SK-N-SH (cell line): Measurements from ENCODE around the gene BCAS2. TPM values are rescaled to one million over a fixed set of nuclear protein-coding genes. Genes with fewer than 3 reads are reported as not detected.

Experiments used
- CTCF ChIA-PET: fragments of 300-600, 350-600 bp; formaldehyde crosslinking; extraction: SDS; loops from one replicate; lab custom pipeline; 2021; lab: Yijun Ruan, JAX
- POLR2A ChIA-PET: fragments of 350-600 bp; sonication (Branson Sonifier 250); formaldehyde crosslinking; extraction: SDS; loops from one replicate; lab custom pipeline; 2020; ENCODE audit warnings: antibody characterized with exemption, inconsistent platforms; lab: Yijun Ruan, JAX
- DNase-seq: peaks from one replicate; pipeline ENCODE4 v3.0.0; 2012
- H2AFZ ChIP-seq: fragments of 200-600 bp; sonication (generic); 2 replicates; pipeline ENCODE4 v1.8.1; 2016; ENCODE audit warnings: antibody characterized with exemption, mild to moderate bottlenecking, low read depth
- H3F3A ChIP-seq: fragments of 200-600 bp; sonication (generic); replicated peaks from 2 replicates; pipeline ENCODE3; 2016; ENCODE audit warnings: antibody characterized with exemption, mild to moderate bottlenecking; ENCODE audit not compliant: insufficient read depth
- H3K27ac ChIP-seq, 2 experiments: fragments of 200-500 bp in 1 of 2; fragments of 200-600 bp in 1 of 2; sonication (Bioruptor generic) in 1 of 2; sonication (generic), shearing (Covaris generic) in 1 of 2; 2 replicates each; pipeline versions ENCODE4 v1.5.1 to v1.6.1; 2014 to 2016; ENCODE audit warnings: low read depth in 2 of 2, inconsistent platforms in 1 of 2, low read length in 1 of 2, mild to moderate bottlenecking in 1 of 2, mixed read lengths in 1 of 2
- H3K27me3 ChIP-seq: fragments of 200-600 bp; sonication (generic), shearing (Covaris generic); 2 replicates; pipeline ENCODE4 v1.6.1; 2016; ENCODE audit warnings: mixed run types; ENCODE audit not compliant: insufficient read depth
- H3K36me3 ChIP-seq, 2 experiments: fragments of 200-500 bp in 1 of 2; fragments of 200-600 bp in 1 of 2; sonication (Bioruptor generic) in 1 of 2; sonication (generic) in 1 of 2; replicated peaks in 1 of 2; 2 replicates each; pipeline versions ENCODE3 to v1.5.1; 2014 to 2016; ENCODE audit warnings: low read length in 1 of 2, mild to moderate bottlenecking in 1 of 2; ENCODE audit not compliant: insufficient read depth in 2 of 2, control insufficient read depth in 1 of 2
- H3K4me1 ChIP-seq, 2 experiments: fragments of 200-500 bp in 1 of 2; fragments of 200-600 bp in 1 of 2; sonication (Bioruptor generic) in 1 of 2; sonication (generic), shearing (Covaris generic) in 1 of 2; 2 replicates each; pipeline versions ENCODE4 v1.5.1 to v1.6.1; 2014 to 2016; ENCODE audit warnings: low read depth in 1 of 2, low read length in 1 of 2, mixed run types in 1 of 2; ENCODE audit not compliant: insufficient read depth in 2 of 2, control insufficient read depth in 1 of 2
- H3K4me2 ChIP-seq: fragments of 200-600 bp; sonication (generic), shearing (Covaris generic); 2 replicates; pipeline ENCODE4 v1.6.1; 2017; ENCODE audit warnings: mixed run types
- H3K4me3 ChIP-seq, 2 experiments: fragments of 200-500 bp in 1 of 2; fragments of 200-600 bp in 1 of 2; sonication (Bioruptor generic) in 1 of 2; sonication (generic), shearing (Covaris generic) in 1 of 2; 2 replicates each; pipeline versions ENCODE4 v1.5.1 to v1.8.1; 2014 to 2016; ENCODE audit warnings: low read depth in 2 of 2, inconsistent platforms in 1 of 2, low read length in 1 of 2, mild to moderate bottlenecking in 1 of 2, mixed read lengths in 1 of 2, moderate library complexity in 1 of 2
- H3K79me2 ChIP-seq: fragments of 200-600 bp; sonication (generic); 2 replicates; pipeline ENCODE4 v1.8.1; 2017; ENCODE audit warnings: mild to moderate bottlenecking; ENCODE audit not compliant: insufficient read depth
- H3K9ac ChIP-seq: fragments of 200-600 bp; sonication (generic); 2 replicates; pipeline ENCODE4 v1.6.1; 2017; ENCODE audit warnings: mixed run types
- H3K9me2 ChIP-seq: fragments of 200-600 bp; sonication (generic); 2 replicates; pipeline ENCODE4 v1.6.1; 2017; ENCODE audit warnings: mixed run types
- H3K9me3 ChIP-seq: fragments of 200-600 bp; sonication (generic); 2 replicates; pipeline ENCODE4 v1.6.1; 2017; ENCODE audit warnings: mixed run types, mild to moderate bottlenecking, moderate library complexity
- H4K20me1 ChIP-seq: fragments of 200-600 bp; sonication (generic); 2 replicates; pipeline ENCODE4 v1.6.1; 2017; ENCODE audit warnings: mild to moderate bottlenecking, mixed run types; ENCODE audit not compliant: insufficient read depth
- ELF1 ChIP-seq: IDR thresholded peaks from 2 replicates; pipeline ENCODE4 v1.4.0; 2012
- FOSL2 ChIP-seq: IDR thresholded peaks from 2 replicates; pipeline ENCODE4 v1.4.0; 2012; ENCODE audit warnings: low read depth, mild to moderate bottlenecking, moderate library complexity, borderline replicate concordance
- FOXJ3 ChIP-seq: sonication (generic); formaldehyde crosslinking; IDR thresholded peaks from 2 replicates; pipeline ENCODE4 v1.5.1; 2020; ENCODE audit warnings: mild to moderate bottlenecking, missing genetic modification reagents
- FOXM1 ChIP-seq: IDR thresholded peaks from 2 replicates; pipeline ENCODE4 v1.4.0; 2012; ENCODE audit warnings: low read depth, mild to moderate bottlenecking
- GABPA ChIP-seq: IDR thresholded peaks from 2 replicates; pipeline ENCODE4 v1.4.0; 2012; ENCODE audit warnings: low read depth, mild to moderate bottlenecking
- JUND ChIP-seq: IDR thresholded peaks from 2 replicates; pipeline ENCODE4 v1.4.0; 2012
- MEF2A ChIP-seq: IDR thresholded peaks from 2 replicates; pipeline ENCODE4 v1.4.0; 2012; ENCODE audit warnings: low read depth, borderline replicate concordance
- MXI1 ChIP-seq: IDR thresholded peaks from 2 replicates; pipeline ENCODE4 v1.6.1; 2012; ENCODE audit warnings: mild to moderate bottlenecking, low read depth, low read length, improper control_type of control experiment
- NFIC ChIP-seq: IDR thresholded peaks from 2 replicates; pipeline ENCODE4 v1.4.0; 2012; ENCODE audit warnings: borderline replicate concordance
- NRF1 ChIP-seq: IDR thresholded peaks from 2 replicates; pipeline ENCODE4 v1.6.1; 2012; ENCODE audit warnings: low read depth, mild to moderate bottlenecking, low read length
- POLR2AphosphoS5 ChIP-seq: IDR thresholded peaks from 2 replicates; pipeline ENCODE4 v1.6.1; 2012; ENCODE audit warnings: low read depth, low read length
- RAD21 ChIP-seq: IDR thresholded peaks from 2 replicates; pipeline ENCODE4 v1.6.1; 2012; ENCODE audit warnings: mild to moderate bottlenecking, low read length
- RXRA ChIP-seq: IDR thresholded peaks from 2 replicates; pipeline ENCODE4 v1.4.0; 2012; ENCODE audit warnings: low read depth, mild to moderate bottlenecking, borderline replicate concordance
- SMC3 ChIP-seq: IDR thresholded peaks from 2 replicates; pipeline ENCODE4 v1.6.1; 2012; ENCODE audit warnings: low read depth, low read length, improper control_type of control experiment
- TAF1 ChIP-seq: IDR thresholded peaks from 2 replicates; pipeline ENCODE4 v1.6.1; 2012; ENCODE audit warnings: low read depth, mild to moderate bottlenecking, low read length, moderate library complexity, borderline replicate concordance
- TCF12 ChIP-seq: IDR thresholded peaks from 2 replicates; pipeline ENCODE4 v1.4.0; 2012
- TEAD4 ChIP-seq: IDR thresholded peaks from 2 replicates; pipeline ENCODE4 v1.4.0; 2012; ENCODE audit warnings: mild to moderate bottlenecking, borderline replicate concordance; ENCODE audit not compliant: insufficient read depth
- YY1 ChIP-seq: IDR thresholded peaks from 2 replicates; pipeline ENCODE4 v1.4.0; 2012; ENCODE audit warnings: low read depth, mild to moderate bottlenecking
- WGBS: methylation state at CpG from one replicate; pipeline ENCODE4 v1.1.6; 2017; ENCODE audit warnings: low lambda C conversion rate; 5-methylcytosine and 5-hydroxymethylcytosine counted together
- polyA plus RNA-seq, 3 experiments: library from polyadenylated mRNA; depleted of rRNA; stranded (reverse); fragments of >200 nt; gene quantifications; 2 replicates each; pipeline ENCODE4 v1.2.3, GENCODE V29; 2012
- TF ChIP-seq, protein P1 (sequence below): IDR thresholded peaks from 2 replicates; pipeline ENCODE4 v1.6.1; 2012; ENCODE audit warnings: mild to moderate bottlenecking, low read depth, low read length, moderate library complexity
- TF ChIP-seq, protein P2 (sequence below): IDR thresholded peaks from 2 replicates; pipeline ENCODE4 v1.4.0; 2012; ENCODE audit warnings: low read depth, borderline replicate concordance
- TF ChIP-seq, protein P3 (sequence below): IDR thresholded peaks from 2 replicates; pipeline ENCODE4 v1.4.0; 2012; ENCODE audit warnings: low read depth
- TF ChIP-seq, protein P4 (sequence below): fragments of 150-350 bp; IDR thresholded peaks from 2 replicates; pipeline ENCODE4 v1.6.1; 2017; ENCODE audit warnings: antibody characterized with exemption, low read length, low read depth, borderline replicate concordance
- TF ChIP-seq, protein P5 (sequence below): IDR thresholded peaks from 2 replicates; pipeline ENCODE4 v1.4.0; 2012; ENCODE audit warnings: low read depth, borderline replicate concordance

Gene BCAS2
- polyA plus RNA-seq, 1 of the 3 experiments (the other 2 are of a cell fraction) = 19.6 TPM

DNA sequence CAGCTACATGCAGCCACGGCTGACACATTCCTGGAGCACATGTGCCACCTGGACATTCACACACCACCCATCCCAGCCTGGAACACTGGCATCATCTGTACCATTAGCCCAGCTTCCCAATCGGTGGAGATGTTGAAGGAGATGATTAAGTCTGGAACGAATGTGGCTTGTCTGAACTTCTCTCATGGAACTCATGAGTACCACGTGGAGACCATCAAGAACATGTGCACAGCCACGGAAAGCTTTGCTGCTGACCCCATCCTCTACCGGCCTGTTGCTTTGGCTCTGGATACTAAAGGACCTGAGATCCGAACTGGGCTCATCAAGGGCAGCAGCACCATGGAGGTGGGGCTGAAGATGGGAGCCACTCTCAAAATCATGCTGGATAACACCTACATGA lies 45.4 kb downstream of the BCAS2 start:
- no peak overlapping the region for H2AFZ ChIP-seq
- POLR2A ChIA-PET = no interaction called here

DNA sequence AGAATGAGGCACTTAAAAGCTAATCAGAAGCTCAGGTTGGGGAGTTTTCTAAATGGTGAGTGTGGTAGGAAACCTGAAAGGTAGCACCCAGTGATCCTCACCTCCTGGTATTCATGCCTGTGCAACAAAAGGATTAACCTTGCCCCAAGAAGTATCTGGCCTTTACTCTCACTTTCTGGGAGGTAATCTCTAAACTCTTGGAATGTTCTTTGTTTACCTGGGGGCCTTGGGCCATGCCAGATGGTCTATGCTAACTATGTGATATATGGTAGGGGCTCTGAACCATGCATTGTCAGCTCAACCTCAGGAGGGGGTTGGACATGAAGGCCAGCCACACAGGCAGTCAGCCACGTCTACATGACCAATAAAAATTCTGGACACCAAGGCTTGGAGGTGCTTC lies 46.0 kb downstream of the BCAS2 start:
- no peaks in the 10 kb centered on the region for H4K20me1 ChIP-seq
- 33% methylated on average over 1 of the region's 1 CpG for WGBS
- H3K4me2 ChIP-seq = no peak overlapping the region
- no peaks in the 10 kb centered on the region for H3K27me3 ChIP-seq
- H3K27ac ChIP-seq = no peak overlapping the region
- no peaks in the 10 kb centered on the region for H3K9me3 ChIP-seq
- H3K9me2 ChIP-seq = no peaks in the 10 kb centered on the region
- H3K4me3 ChIP-seq = no peak overlapping the region
- POLR2A ChIA-PET = no interaction called here
- H2AFZ ChIP-seq = no peak overlapping the region
- H3K4me1 ChIP-seq = no peaks in the 10 kb centered on the region
- no peak for DNase-seq
- no peak overlapping the region for H3K9ac ChIP-seq
- H3K36me3 ChIP-seq = no peaks in the 10 kb centered on the region
- H3K79me2 ChIP-seq = no peaks in the 10 kb centered on the region
- H3F3A ChIP-seq = no peaks in the 10 kb centered on the region
- CTCF ChIA-PET = interaction anchor here (0.9 to 1.2 kb wide), 2 partner anchors 188 to 556 kb away, joined by 3 to 4 read pairs; partner anchors contain the start of gene OLFML3
- TF ChIP-seq FOSL2 = no peak
- TF ChIP-seq MEF2A = no peak
- TF ChIP-seq, protein P1, sequence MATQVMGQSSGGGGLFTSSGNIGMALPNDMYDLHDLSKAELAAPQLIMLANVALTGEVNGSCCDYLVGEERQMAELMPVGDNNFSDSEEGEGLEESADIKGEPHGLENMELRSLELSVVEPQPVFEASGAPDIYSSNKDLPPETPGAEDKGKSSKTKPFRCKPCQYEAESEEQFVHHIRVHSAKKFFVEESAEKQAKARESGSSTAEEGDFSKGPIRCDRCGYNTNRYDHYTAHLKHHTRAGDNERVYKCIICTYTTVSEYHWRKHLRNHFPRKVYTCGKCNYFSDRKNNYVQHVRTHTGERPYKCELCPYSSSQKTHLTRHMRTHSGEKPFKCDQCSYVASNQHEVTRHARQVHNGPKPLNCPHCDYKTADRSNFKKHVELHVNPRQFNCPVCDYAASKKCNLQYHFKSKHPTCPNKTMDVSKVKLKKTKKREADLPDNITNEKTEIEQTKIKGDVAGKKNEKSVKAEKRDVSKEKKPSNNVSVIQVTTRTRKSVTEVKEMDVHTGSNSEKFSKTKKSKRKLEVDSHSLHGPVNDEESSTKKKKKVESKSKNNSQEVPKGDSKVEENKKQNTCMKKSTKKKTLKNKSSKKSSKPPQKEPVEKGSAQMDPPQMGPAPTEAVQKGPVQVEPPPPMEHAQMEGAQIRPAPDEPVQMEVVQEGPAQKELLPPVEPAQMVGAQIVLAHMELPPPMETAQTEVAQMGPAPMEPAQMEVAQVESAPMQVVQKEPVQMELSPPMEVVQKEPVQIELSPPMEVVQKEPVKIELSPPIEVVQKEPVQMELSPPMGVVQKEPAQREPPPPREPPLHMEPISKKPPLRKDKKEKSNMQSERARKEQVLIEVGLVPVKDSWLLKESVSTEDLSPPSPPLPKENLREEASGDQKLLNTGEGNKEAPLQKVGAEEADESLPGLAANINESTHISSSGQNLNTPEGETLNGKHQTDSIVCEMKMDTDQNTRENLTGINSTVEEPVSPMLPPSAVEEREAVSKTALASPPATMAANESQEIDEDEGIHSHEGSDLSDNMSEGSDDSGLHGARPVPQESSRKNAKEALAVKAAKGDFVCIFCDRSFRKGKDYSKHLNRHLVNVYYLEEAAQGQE = no peak
- no peak for TF ChIP-seq FOXM1
- TF ChIP-seq, protein P2, sequence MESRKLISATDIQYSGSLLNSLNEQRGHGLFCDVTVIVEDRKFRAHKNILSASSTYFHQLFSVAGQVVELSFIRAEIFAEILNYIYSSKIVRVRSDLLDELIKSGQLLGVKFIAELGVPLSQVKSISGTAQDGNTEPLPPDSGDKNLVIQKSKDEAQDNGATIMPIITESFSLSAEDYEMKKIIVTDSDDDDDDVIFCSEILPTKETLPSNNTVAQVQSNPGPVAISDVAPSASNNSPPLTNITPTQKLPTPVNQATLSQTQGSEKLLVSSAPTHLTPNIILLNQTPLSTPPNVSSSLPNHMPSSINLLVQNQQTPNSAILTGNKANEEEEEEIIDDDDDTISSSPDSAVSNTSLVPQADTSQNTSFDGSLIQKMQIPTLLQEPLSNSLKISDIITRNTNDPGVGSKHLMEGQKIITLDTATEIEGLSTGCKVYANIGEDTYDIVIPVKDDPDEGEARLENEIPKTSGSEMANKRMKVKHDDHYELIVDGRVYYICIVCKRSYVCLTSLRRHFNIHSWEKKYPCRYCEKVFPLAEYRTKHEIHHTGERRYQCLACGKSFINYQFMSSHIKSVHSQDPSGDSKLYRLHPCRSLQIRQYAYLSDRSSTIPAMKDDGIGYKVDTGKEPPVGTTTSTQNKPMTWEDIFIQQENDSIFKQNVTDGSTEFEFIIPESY = no peak
- no peak for TF ChIP-seq SMC3
- no peak for TF ChIP-seq ELF1

More for the DNA sequence above, 45.4 kb downstream of the BCAS2 start:
- Histone ChIP-seq H3K4me3 (no peak overlapping the region), H3K9me3 (no peaks in the 10 kb centered on the region), H3K4me1 (no peaks in the 10 kb centered on the region), H3K79me2 (no peaks in the 10 kb centered on the region), H3K27ac (no peak overlapping the region), H3K9me2 (no peaks in the 10 kb centered on the region), H3F3A (no peaks in the 10 kb centered on the region), H3K4me2 (no peak overlapping the region), H4K20me1 (no peaks in the 10 kb centered on the region), H3K27me3 (no peaks in the 10 kb centered on the region), H3K36me3 (no peaks in the 10 kb centered on the region), H3K9ac (no peak overlapping the region)
- TF ChIP-seq POLR2AphosphoS5 = no peak
- no peak for TF ChIP-seq MXI1
- TF ChIP-seq NRF1 = no peak
- TF ChIP-seq, protein P3, sequence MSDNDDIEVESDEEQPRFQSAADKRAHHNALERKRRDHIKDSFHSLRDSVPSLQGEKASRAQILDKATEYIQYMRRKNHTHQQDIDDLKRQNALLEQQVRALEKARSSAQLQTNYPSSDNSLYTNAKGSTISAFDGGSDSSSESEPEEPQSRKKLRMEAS = no peak
- TF ChIP-seq, protein P4, sequence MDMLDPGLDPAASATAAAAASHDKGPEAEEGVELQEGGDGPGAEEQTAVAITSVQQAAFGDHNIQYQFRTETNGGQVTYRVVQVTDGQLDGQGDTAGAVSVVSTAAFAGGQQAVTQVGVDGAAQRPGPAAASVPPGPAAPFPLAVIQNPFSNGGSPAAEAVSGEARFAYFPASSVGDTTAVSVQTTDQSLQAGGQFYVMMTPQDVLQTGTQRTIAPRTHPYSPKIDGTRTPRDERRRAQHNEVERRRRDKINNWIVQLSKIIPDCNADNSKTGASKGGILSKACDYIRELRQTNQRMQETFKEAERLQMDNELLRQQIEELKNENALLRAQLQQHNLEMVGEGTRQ = no peak
- TF ChIP-seq RAD21 = no peak
- TF ChIP-seq MEF2A = no peak
- TF ChIP-seq GABPA = no peak
- no peak for TF ChIP-seq TCF12
- no peak for TF ChIP-seq NFIC
- no peak for TF ChIP-seq FOXJ3
- TF ChIP-seq TEAD4 = no peak
- no peak for TF ChIP-seq YY1
- no peak for TF ChIP-seq FOSL2
- TF ChIP-seq, protein P2 = no peak
- TF ChIP-seq RXRA = no peak
- TF ChIP-seq, protein P5, sequence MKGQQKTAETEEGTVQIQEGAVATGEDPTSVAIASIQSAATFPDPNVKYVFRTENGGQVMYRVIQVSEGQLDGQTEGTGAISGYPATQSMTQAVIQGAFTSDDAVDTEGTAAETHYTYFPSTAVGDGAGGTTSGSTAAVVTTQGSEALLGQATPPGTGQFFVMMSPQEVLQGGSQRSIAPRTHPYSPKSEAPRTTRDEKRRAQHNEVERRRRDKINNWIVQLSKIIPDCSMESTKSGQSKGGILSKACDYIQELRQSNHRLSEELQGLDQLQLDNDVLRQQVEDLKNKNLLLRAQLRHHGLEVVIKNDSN = no peak
- TF ChIP-seq JUND = no peak
- no peak for TF ChIP-seq TAF1
- no peak for TF ChIP-seq SMC3
- 33% methylated on average over 4 of the region's 7 CpGs for WGBS
- CTCF ChIA-PET = no interaction called here
- no peak for DNase-seq
